ENCODE data around the gene PPP1R9B. TPM values are rescaled to one million over a fixed set of nuclear protein-coding genes. Genes with fewer than 3 reads are reported as not detected.

Gene PPP1R9B
- total RNA-seq, 1 experiment from 2014 or later, result 23.0 TPM

- no peaks in the 10 kb centered on the region for H3K9me3 ChIP-seq (ENCODE audit: control insufficient read depth, low read depth, low read length)
- H2BK12ac ChIP-seq (ENCODE audit: insufficient read length, low read depth, low read length), result no peak overlapping the region
- no peak overlapping the region for H3K4me2 ChIP-seq (ENCODE audit: insufficient read depth, insufficient read length, low read length)
- Mint-ChIP-seq H3K36me3 (ENCODE audit: insufficient read depth in 1 of 3, low read depth in 3 of 3) (peaks cover 0 to 12% (median 2%) of the 10 kb centered on the region in 3 experiments; a peak in 3 of 7 replicates), H3K27ac (no peak overlapping the region; a peak in 1 of 7 replicates), H3K9me3 (no peaks in the 10 kb centered on the region; a peak in 1 of 5 replicates), H3K4me3 (no peak overlapping the region), H3K27me3 (ENCODE audit: low read depth) (peaks cover 32% of the 10 kb centered on the region), H3K4me1 (peaks cover 16 to 26% of the 10 kb centered on the region in 2 experiments)
- H2BK5ac ChIP-seq (ENCODE audit: insufficient read length, low read length), result no peak overlapping the region
- H3K18ac ChIP-seq (ENCODE audit: insufficient read length, low read depth, low read length), result no peak overlapping the region
- H3K14ac ChIP-seq (ENCODE audit: insufficient read depth, low read length), result no peak overlapping the region
- H3K9ac ChIP-seq (ENCODE audit: extremely low read depth, insufficient read length, low read length), result no peak overlapping the region
- H3K79me2 ChIP-seq (ENCODE audit: insufficient read depth, low read length), result no peaks in the 10 kb centered on the region
- H4K91ac ChIP-seq (ENCODE audit: insufficient read length, low read depth, low read length), result no peak overlapping the region
- H3K27me3 ChIP-seq (ENCODE audit: insufficient read depth, low read length), result no peaks in the 10 kb centered on the region; the same call in 1 of the 2 replicates
- H3K23me2 ChIP-seq (ENCODE audit: insufficient read length, low read depth, low read length, poor library complexity, severe bottlenecking), result no peaks in the 10 kb centered on the region
- H3K4ac ChIP-seq (ENCODE audit: low read depth, low read length), result no peak overlapping the region
- TF ChIP-seq, protein P1, sequence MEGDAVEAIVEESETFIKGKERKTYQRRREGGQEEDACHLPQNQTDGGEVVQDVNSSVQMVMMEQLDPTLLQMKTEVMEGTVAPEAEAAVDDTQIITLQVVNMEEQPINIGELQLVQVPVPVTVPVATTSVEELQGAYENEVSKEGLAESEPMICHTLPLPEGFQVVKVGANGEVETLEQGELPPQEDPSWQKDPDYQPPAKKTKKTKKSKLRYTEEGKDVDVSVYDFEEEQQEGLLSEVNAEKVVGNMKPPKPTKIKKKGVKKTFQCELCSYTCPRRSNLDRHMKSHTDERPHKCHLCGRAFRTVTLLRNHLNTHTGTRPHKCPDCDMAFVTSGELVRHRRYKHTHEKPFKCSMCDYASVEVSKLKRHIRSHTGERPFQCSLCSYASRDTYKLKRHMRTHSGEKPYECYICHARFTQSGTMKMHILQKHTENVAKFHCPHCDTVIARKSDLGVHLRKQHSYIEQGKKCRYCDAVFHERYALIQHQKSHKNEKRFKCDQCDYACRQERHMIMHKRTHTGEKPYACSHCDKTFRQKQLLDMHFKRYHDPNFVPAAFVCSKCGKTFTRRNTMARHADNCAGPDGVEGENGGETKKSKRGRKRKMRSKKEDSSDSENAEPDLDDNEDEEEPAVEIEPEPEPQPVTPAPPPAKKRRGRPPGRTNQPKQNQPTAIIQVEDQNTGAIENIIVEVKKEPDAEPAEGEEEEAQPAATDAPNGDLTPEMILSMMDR (conservative IDR thresholded peaks at IDR 0.05), result no peak
- H2AK5ac ChIP-seq (ENCODE audit: insufficient read length, low read length), result no peak overlapping the region
- WGBS (ENCODE audit: extremely low coverage, insufficient read length, low lambda C conversion rate), result no CpG with 5 or more reads among the region's 7 CpGs
- no peak overlapping the region for H3K27ac ChIP-seq (ENCODE audit: insufficient read length, low read depth, low read length)
- H2BK20ac ChIP-seq (ENCODE audit: low read depth, low read length, poor library complexity, severe bottlenecking), result no peak overlapping the region
- H3T11ph ChIP-seq (ENCODE audit: low read length), result no peak overlapping the region
- H4K5ac ChIP-seq (ENCODE audit: insufficient read length, low read depth, low read length), result no peak overlapping the region
- H4K8ac ChIP-seq (replicated peaks; ENCODE audit: insufficient read length, low read depth, low read length), result no peak overlapping the region
- H3K23ac ChIP-seq (ENCODE audit: insufficient read length, low read depth, low read length), result no peak overlapping the region
- H4K20me1 ChIP-seq (ENCODE audit: control insufficient read depth, insufficient read depth, insufficient read length), result no peaks in the 10 kb centered on the region
- peaks cover 9% of the 10 kb centered on the region; the same call in 1 of the 2 replicates for H3K4me1 ChIP-seq (ENCODE audit: insufficient read depth, low read length)
- no peak overlapping the region for H2BK120ac ChIP-seq (ENCODE audit: low read depth, low read length, poor library complexity, severe bottlenecking)
- H2BK15ac ChIP-seq (ENCODE audit: low read depth, low read length), result no peak overlapping the region
- H2AFZ ChIP-seq (ENCODE audit: low read length), result no peak overlapping the region
- no peak overlapping the region for H3K56ac ChIP-seq (ENCODE audit: insufficient read length, low read depth, low read length)
- H3K79me1 ChIP-seq (ENCODE audit: insufficient read depth, low read depth, low read length, poor library complexity, severe bottlenecking), result no peaks in the 10 kb centered on the region
- DNase-seq, result no peak
Observed at GRCh38 chr17:50113624-50114320, 36.7 kb downstream of the PPP1R9B start.
